BJ (cell line): Measurements from ENCODE around the gene MRPS34. TPM values are rescaled to one million over a fixed set of nuclear protein-coding genes. Genes with fewer than 3 reads are reported as not detected.

Experiments
- CTCF ChIA-PET: fragments of 350-600 bp; formaldehyde crosslinking; extraction: SDS; loops from one replicate; lab custom pipeline; 2021; ENCODE audit warnings: antibody characterized with exemption, inconsistent platforms; lab: Yijun Ruan, JAX
- POLR2A ChIA-PET: fragments of 300-600 bp; sonication (Branson Sonifier 250); formaldehyde crosslinking; extraction: SDS; loops from one replicate; lab custom pipeline; 2021; ENCODE audit warnings: antibody characterized with exemption; lab: Charles Lee
- DNase-seq: peaks from one replicate; pipeline ENCODE4 v3.0.0-alpha.2; 2011; ENCODE audit warnings: low read depth
- H3K27me3 ChIP-seq: 2 replicates; pipeline ENCODE4 v1.6.0; 2011; ENCODE audit warnings: low read length; ENCODE audit not compliant: control insufficient read depth, insufficient read depth
- H3K36me3 ChIP-seq: 2 replicates; pipeline ENCODE4 v1.5.1; 2011; ENCODE audit warnings: low read length; ENCODE audit not compliant: control insufficient read depth, insufficient read depth
- H3K4me3 ChIP-seq: 2 replicates; pipeline ENCODE4 v1.5.1; 2011; ENCODE audit warnings: low read depth, mild to moderate bottlenecking, control low read depth, low read length
- CTCF ChIP-seq: IDR thresholded peaks from 2 replicates; pipeline ENCODE4 v1.5.1; 2011; ENCODE audit warnings: low read depth, mild to moderate bottlenecking, control low read depth, inconsistent platforms, low read length, moderate library complexity; ENCODE audit not compliant: insufficient read depth
- polyA plus RNA-seq: library from polyadenylated mRNA; depleted of rRNA; stranded (reverse); fragments of >200 nt; gene quantifications from 2 replicates; pipeline ENCODE4 v1.2.3, GENCODE V29; 2011

MRPS34 gene
- polyA plus RNA-seq, 1 experiment: 69.6 TPM

GRCh38 chr16:1819611-1820010 lies 46.7 kb upstream of the MRPS34 start:
- POLR2A ChIA-PET: no interaction called here
- no peak for DNase-seq
- CTCF ChIA-PET: no interaction called here
- no peak overlapping the region for H3K4me3 ChIP-seq
- peaks cover 22% of the 10 kb centered on the region for H3K36me3 ChIP-seq
- no peak for TF ChIP-seq CTCF
- no peaks in the 10 kb centered on the region for H3K27me3 ChIP-seq

DNA sequence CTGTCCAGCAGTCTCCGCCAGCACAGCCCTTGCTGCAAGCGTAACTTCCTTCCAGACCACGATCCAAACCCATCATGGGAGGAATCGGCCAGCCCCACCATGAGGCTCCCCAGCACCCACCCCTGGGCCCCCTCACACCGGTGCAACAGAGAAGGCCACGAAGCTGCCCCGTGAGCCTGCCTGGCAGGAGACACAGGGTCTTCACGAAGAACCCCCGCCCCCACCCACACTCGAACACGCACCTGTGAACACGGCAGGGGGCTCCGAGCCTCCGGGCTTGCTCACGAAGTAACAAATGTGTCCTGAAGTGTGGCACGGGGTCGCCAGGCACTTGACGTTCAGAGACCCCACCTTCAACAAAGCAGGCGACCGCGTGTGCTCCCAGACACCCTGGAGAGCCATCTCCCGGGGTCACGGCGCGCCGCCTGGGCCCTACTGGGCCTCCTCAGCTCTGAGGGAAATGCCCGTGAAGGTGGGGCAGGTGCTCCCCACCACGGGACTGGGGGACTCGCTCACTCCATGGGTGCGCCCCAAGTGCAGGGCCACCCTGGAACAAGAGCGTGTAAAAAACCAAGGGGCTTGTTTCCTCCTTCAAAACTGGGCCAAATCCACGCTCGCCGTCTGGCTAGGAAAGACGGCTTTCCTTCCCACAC lies 46.1 kb upstream of the MRPS34 start:
- no peak for DNase-seq
- ChIA-PET CTCF (no interaction called here), POLR2A (no interaction called here)
- Histone ChIP-seq H3K4me3 (no peak overlapping the region), H3K27me3 (no peaks in the 10 kb centered on the region), H3K36me3 (peaks cover 22% of the 10 kb centered on the region)
- no peak for TF ChIP-seq CTCF

GRCh38 chr16:1818204-1818872 lies 45.4 kb upstream of the MRPS34 start:
- no peaks in the 10 kb centered on the region for H3K27me3 ChIP-seq
- DNase-seq: no peak
- H3K36me3 ChIP-seq: peaks cover 23% of the 10 kb centered on the region
- ChIA-PET POLR2A (no interaction called here), CTCF (no interaction called here)
- H3K4me3 ChIP-seq: no peak overlapping the region
- TF ChIP-seq CTCF: no peak

GRCh38 chr16:1817716-1818115 lies 44.8 kb upstream of the MRPS34 start:
- CTCF ChIA-PET: no interaction called here
- POLR2A ChIA-PET: no interaction called here
- Histone ChIP-seq H3K4me3 (no peak overlapping the region), H3K27me3 (no peaks in the 10 kb centered on the region), H3K36me3 (peaks cover 23% of the 10 kb centered on the region)
- no peak for TF ChIP-seq CTCF
- no peak for DNase-seq

- Histone ChIP-seq H3K4me3 (no peak overlapping the region), H3K36me3 (peaks cover 22% of the 10 kb centered on the region), H3K27me3 (no peaks in the 10 kb centered on the region)
- DNase-seq: no peak
- ChIA-PET POLR2A (no interaction called here), CTCF (no interaction called here)
- TF ChIP-seq CTCF: no peak
These were observed 44.3 kb upstream of the MRPS34 start for GRCh38 chr16:1817276-1817589.
